HG03378 (cell line): ENCODE data around the gene IFT43.

Experiments
- ATAC-seq: cut with Tn5 transposase; IDR thresholded peaks from one replicate; pipeline ENCODE4 v1.9.1; 2021; ENCODE audit warnings: mild to moderate bottlenecking, moderate library complexity; ENCODE audit not compliant: unreplicated experiment

Gene IFT43

GRCh38 chr14:76067536-76067935 is 82.0 kb downstream of the IFT43 start:
- no peak for ATAC-seq

- no peak for ATAC-seq
These were observed 88.2 kb downstream of the IFT43 start for GRCh38 chr14:76073717-76074116.

- ATAC-seq = no peak
These were observed 91.8 kb downstream of the IFT43 start for GRCh38 chr14:76077340-76077739.

GRCh38 chr14:76078501-76078900 is 92.9 kb downstream of the IFT43 start:
- ATAC-seq = no peak

GRCh38 chr14:76080025-76080424 is 94.5 kb downstream of the IFT43 start:
- ATAC-seq = no peak

- ATAC-seq = no peak
These were observed 94.9 kb downstream of the IFT43 start for GRCh38 chr14:76080471-76080870.

- ATAC-seq = no peak
These were observed 96.1 kb downstream of the IFT43 start for GRCh38 chr14:76081642-76082041.

- no peak for ATAC-seq
These were observed 98.5 kb downstream of the IFT43 start for GRCh38 chr14:76083796-76084765.

- ATAC-seq = no peak
These were observed 99.8 kb downstream of the IFT43 start for GRCh38 chr14:76085358-76085757.

GRCh38 chr14:76086636-76087035 is 101.1 kb downstream of the IFT43 start:
- no peak for ATAC-seq

GRCh38 chr14:76088326-76088725 is 102.8 kb downstream of the IFT43 start:
- no peak for ATAC-seq

GRCh38 chr14:76088771-76089571 is 103.4 kb downstream of the IFT43 start:
- no peak for ATAC-seq

- ATAC-seq = no peak
These were observed 104.0 kb downstream of the IFT43 start for GRCh38 chr14:76089575-76089974.

- no peak for ATAC-seq
These were observed 105.2 kb downstream of the IFT43 start for GRCh38 chr14:76090616-76091391.

GRCh38 chr14:76093077-76093476 is 107.5 kb downstream of the IFT43 start:
- ATAC-seq = no peak

GRCh38 chr14:76096257-76096656 is 110.7 kb downstream of the IFT43 start:
- no peak for ATAC-seq

- no peak for ATAC-seq
These were observed 112.0 kb downstream of the IFT43 start for GRCh38 chr14:76097547-76097946.

- no peak for ATAC-seq
These were observed 112.5 kb downstream of the IFT43 start for GRCh38 chr14:76098047-76098446.

GRCh38 chr14:76098916-76099675 is 113.5 kb downstream of the IFT43 start:
- ATAC-seq = no peak

- ATAC-seq = no peak
These were observed 114.7 kb downstream of the IFT43 start for GRCh38 chr14:76100236-76100635.
